Breast epithelium (tissue), 4 donors: ENCODE data around the gene ABI3BP. TPM values are rescaled to one million over a fixed set of nuclear protein-coding genes. Genes with fewer than 3 reads are reported as not detected.

Experiments used
- DNase-seq, 2 donors: peaks; one replicate each; pipeline ENCODE4 v3.0.0-alpha.2; 2019; ENCODE audit warnings: low spot score in 2 of 2
- H3K27ac ChIP-seq, 2 donors: fragments of 200-600 bp; sonication (generic) in 1 of 2; one replicate each; pipeline ENCODE4 v1.5.1; 2016 to 2019; ENCODE audit warnings: mild to moderate bottlenecking in 1 of 2
- H3K27me3 ChIP-seq, 2 donors: fragments of 200-600 bp; sonication (generic) in 1 of 2; one replicate each; pipeline versions ENCODE4 v1.5.1 to v1.6.0; 2017 to 2019; ENCODE audit warnings: control low read depth in 1 of 2, mild to moderate bottlenecking in 1 of 2
- H3K36me3 ChIP-seq: fragments of 200-600 bp; one replicate; pipeline ENCODE4 v1.5.1; 2019
- H3K4me1 ChIP-seq, 2 donors: fragments of 200-600 bp; sonication (generic); one replicate each; pipeline ENCODE4 v1.5.1; 2016 to 2019; ENCODE audit warnings: control low read depth in 1 of 2
- H3K4me3 ChIP-seq, 3 donors: fragments of 200-600 bp; sonication (generic); 1 replicate in 2 of 3; 2 replicates in 1 of 3; pipeline ENCODE4 v1.5.1; 2016 to 2019; ENCODE audit warnings: mild to moderate bottlenecking in 3 of 3, moderate library complexity in 2 of 3
- H3K9me3 ChIP-seq, 2 donors: fragments of 200-600 bp; sonication (generic) in 1 of 2; one replicate each; pipeline ENCODE4 v1.5.1; 2016 to 2019; ENCODE audit warnings: control low read depth in 1 of 2
- POLR2A ChIP-seq: fragments of 450-650 bp; IDR thresholded peaks from one replicate; pipeline ENCODE4 v1.6.1; 2016; ENCODE audit warnings: antibody characterized with exemption, mild to moderate bottlenecking, moderate library complexity
- POLR2AphosphoS5 ChIP-seq, 3 donors: sonication (generic); formaldehyde crosslinking; IDR thresholded peaks; one replicate each; pipeline ENCODE4 v1.6.1; 2017; ENCODE audit warnings: antibody characterized with exemption in 3 of 3
- intact Hi-C: fragments of 100-400 bp; cut with DNase I; formaldehyde crosslinking; loops from one replicate; pipeline ENCODE4 v1.15.1; 2023; ENCODE audit warnings: low total_unique reads
- total RNA-seq, 3 donors: library from RNA; depleted of rRNA; stranded (reverse); fragments of >200 nt; gene quantifications; one replicate each; pipeline ENCODE4 v1.1.0, GENCODE V29; 2016
- TF ChIP-seq, protein P1 (sequence below), 3 donors: fragments of 450-650 bp; IDR thresholded peaks; one replicate each; pipeline ENCODE4 v1.5.1; 2016 to 2017; ENCODE audit warnings: antibody characterized with exemption in 3 of 3, mild to moderate bottlenecking in 3 of 3, moderate library complexity in 3 of 3

ABI3BP gene
- total RNA-seq, 3 donors from 2014 or later: 17.4 to 170 (median 41.1) TPM

DNA sequence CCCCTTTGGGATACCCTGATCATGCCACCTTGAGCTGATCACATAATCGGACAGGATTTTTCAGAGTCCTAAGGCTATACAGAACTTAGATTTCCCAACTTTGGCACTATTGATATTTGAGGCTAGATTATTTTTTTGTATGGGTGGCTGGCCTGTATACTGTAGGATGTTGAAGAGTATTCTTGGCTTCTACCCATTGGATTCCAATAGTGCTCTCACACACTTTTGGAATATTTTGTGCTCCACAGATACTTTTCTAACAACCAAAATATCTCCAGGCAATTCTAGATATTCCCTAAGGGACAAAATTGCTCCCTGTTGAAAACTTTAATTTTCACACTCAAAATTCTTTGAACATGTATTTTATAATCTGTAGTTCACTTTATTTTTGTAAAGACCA lies 125.1 kb downstream of the ABI3BP start:
- H3K9me3 ChIP-seq: no peaks in the 10 kb centered on the region
- H3K27me3 ChIP-seq: no peaks in the 10 kb centered on the region
- TF ChIP-seq, protein P1, sequence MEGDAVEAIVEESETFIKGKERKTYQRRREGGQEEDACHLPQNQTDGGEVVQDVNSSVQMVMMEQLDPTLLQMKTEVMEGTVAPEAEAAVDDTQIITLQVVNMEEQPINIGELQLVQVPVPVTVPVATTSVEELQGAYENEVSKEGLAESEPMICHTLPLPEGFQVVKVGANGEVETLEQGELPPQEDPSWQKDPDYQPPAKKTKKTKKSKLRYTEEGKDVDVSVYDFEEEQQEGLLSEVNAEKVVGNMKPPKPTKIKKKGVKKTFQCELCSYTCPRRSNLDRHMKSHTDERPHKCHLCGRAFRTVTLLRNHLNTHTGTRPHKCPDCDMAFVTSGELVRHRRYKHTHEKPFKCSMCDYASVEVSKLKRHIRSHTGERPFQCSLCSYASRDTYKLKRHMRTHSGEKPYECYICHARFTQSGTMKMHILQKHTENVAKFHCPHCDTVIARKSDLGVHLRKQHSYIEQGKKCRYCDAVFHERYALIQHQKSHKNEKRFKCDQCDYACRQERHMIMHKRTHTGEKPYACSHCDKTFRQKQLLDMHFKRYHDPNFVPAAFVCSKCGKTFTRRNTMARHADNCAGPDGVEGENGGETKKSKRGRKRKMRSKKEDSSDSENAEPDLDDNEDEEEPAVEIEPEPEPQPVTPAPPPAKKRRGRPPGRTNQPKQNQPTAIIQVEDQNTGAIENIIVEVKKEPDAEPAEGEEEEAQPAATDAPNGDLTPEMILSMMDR (IDR thresholded peaks at IDR 0.05): no peak
- TF ChIP-seq POLR2A (no peak), POLR2AphosphoS5 (IDR thresholded peaks at IDR 0.05) (no peak)
- no peaks in the 10 kb centered on the region for H3K4me1 ChIP-seq
- intact Hi-C loops: no loop called here
- no peak overlapping the region for H3K4me3 ChIP-seq
- no peak overlapping the region for H3K27ac ChIP-seq
- no peaks in the 10 kb centered on the region for H3K36me3 ChIP-seq
- DNase-seq: no peak

DNA sequence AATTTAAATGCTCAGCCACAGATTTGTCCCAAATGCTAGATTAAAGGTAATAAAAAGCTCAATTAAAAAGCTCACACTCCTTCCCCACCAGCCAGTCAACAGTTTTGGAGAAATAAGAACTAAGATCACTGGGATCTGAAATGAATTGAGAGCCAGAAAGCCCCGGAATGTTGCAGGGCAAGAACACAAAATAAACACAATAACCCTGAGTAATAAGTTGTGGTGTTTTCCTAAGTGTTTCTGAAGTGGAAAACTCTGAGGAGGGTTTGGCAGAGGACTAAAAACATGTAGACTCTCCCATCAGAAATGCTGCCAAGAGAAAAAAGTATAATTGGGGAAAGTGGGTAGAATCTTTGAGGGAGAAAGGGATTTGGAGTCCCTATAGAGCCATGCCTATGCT lies 127.8 kb downstream of the ABI3BP start:
- Histone ChIP-seq H3K9me3 (no peaks in the 10 kb centered on the region), H3K4me3 (no peak overlapping the region), H3K36me3 (no peaks in the 10 kb centered on the region), H3K27ac (no peak overlapping the region), H3K4me1 (no peaks in the 10 kb centered on the region), H3K27me3 (no peaks in the 10 kb centered on the region)
- TF ChIP-seq, protein P1 (IDR thresholded peaks at IDR 0.05): no peak
- TF ChIP-seq POLR2A (no peak), POLR2AphosphoS5 (IDR thresholded peaks at IDR 0.05) (no peak)
- intact Hi-C loops: no loop called here
- no peak for DNase-seq

DNA sequence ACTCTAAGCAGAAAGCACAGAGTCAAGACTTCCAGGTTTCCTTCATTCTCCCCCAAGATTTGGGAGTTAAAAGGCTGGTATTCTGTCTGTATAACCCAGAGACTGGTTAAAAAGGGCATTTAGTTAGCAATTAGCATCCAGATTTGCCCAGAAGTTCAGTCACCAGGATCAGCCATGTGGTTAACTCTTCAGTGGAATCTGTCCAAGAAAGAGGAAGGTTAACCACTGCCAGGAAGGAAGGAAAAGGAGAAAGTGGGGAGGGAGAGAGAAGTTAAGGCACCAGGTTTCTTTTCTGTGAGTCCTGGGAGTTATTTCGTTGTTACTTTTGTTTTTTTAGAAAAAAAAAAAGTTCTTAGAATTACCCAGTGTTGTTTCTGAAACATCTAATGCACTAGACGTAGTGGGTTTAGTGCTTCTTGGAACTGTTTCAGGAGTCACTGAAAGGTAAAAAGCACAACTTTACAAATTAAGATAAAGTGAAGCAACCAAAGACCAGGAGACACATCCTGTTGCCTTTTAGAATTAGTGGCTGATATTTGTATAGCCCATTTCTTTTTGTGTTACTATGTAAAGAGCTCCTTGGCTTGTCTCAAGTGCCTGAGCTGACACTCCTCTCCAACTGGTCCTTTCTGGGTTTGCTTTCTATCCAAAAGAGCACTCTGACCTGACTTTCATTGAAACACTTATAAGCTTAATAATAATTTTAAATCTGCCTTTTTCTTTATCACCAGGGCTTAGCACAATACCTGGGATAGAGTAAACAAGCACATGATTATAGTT lies 128.6 kb downstream of the ABI3BP start:
- no peak overlapping the region for H3K4me3 ChIP-seq

DNA sequence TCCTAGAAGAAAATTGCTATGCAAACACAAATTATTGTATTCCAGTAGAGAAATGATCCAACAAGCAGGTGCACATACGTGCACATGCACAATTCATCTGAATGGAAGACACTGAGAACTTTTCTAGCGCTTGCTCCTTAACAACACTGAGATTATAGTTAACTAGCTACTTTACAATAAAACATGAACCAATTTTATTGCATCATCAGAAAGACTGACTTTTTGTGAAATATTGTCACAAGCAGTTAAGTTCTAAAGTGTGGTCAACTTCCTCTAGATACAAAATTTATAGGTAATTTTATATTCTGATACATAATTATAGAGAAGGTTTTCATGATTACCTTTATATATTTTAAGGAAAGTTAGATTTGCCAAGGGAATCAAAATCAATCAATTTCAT lies 135.4 kb downstream of the ABI3BP start:
- TF ChIP-seq POLR2A: no peak
- TF ChIP-seq POLR2AphosphoS5 (IDR thresholded peaks at IDR 0.05): no peak
- TF ChIP-seq, protein P1 (IDR thresholded peaks at IDR 0.05): no peak
- Histone ChIP-seq H3K4me1 (no peaks in the 10 kb centered on the region), H3K36me3 (no peaks in the 10 kb centered on the region), H3K27me3 (no peaks in the 10 kb centered on the region), H3K27ac (no peak overlapping the region), H3K9me3 (no peaks in the 10 kb centered on the region), H3K4me3 (no peak overlapping the region)
- intact Hi-C loops: no loop called here
- DNase-seq: no peak

More for the DNA sequence above, 128.6 kb downstream of the ABI3BP start:
- Histone ChIP-seq H3K4me1 (no peaks in the 10 kb centered on the region), H3K27ac (no peak overlapping the region), H3K27me3 (no peaks in the 10 kb centered on the region), H3K36me3 (no peaks in the 10 kb centered on the region), H3K9me3 (no peaks in the 10 kb centered on the region)
- no peak for DNase-seq
- TF ChIP-seq POLR2A (no peak), POLR2AphosphoS5 (IDR thresholded peaks at IDR 0.05) (no peak)
- TF ChIP-seq, protein P1 (IDR thresholded peaks at IDR 0.05): no peak
- intact Hi-C loops: no loop called here

DNA sequence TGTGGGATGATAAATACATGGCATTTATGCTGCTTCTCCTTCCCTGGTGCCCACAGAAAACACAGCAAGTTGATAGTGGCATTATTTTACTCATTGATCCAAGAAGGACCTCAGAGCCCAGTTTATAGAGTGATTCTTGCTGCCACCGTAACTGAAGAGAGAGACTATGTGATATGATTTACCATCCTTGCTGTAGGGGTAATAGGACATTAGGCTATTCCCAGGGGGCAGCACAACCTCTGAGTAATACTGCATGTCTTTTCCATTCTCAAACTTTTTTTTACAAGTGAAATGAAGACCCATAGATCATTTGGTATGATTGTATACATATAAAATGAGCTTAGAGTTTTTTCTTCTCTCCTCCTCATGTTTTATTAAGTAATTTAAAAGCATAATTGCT lies 136.4 kb downstream of the ABI3BP start:
- Histone ChIP-seq H3K27me3 (no peaks in the 10 kb centered on the region), H3K9me3 (no peaks in the 10 kb centered on the region), H3K4me1 (no peaks in the 10 kb centered on the region), H3K36me3 (no peaks in the 10 kb centered on the region), H3K4me3 (no peak overlapping the region), H3K27ac (no peak overlapping the region)
- no peak for TF ChIP-seq POLR2AphosphoS5 (IDR thresholded peaks at IDR 0.05)
- TF ChIP-seq, protein P1 (IDR thresholded peaks at IDR 0.05): no peak
- no peak for TF ChIP-seq POLR2A
- no peak for DNase-seq
- intact Hi-C loops: no loop called here
